HG02642 (cell line): ENCODE data around the gene B3GNT8.
"Not testable (repeated sequence)": the region's sequence is repeated elsewhere in the genome, so short reads cannot be mapped to it uniquely, and the experiment has no call there.

Experiments used
- ATAC-seq: cut with Tn5 transposase; IDR thresholded peaks from one replicate; pipeline ENCODE4 v1.9.1; 2021; ENCODE audit warnings: mild to moderate bottlenecking; ENCODE audit not compliant: unreplicated experiment, poor library complexity

Gene B3GNT8, protein sequence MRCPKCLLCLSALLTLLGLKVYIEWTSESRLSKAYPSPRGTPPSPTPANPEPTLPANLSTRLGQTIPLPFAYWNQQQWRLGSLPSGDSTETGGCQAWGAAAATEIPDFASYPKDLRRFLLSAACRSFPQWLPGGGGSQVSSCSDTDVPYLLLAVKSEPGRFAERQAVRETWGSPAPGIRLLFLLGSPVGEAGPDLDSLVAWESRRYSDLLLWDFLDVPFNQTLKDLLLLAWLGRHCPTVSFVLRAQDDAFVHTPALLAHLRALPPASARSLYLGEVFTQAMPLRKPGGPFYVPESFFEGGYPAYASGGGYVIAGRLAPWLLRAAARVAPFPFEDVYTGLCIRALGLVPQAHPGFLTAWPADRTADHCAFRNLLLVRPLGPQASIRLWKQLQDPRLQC

DNA sequence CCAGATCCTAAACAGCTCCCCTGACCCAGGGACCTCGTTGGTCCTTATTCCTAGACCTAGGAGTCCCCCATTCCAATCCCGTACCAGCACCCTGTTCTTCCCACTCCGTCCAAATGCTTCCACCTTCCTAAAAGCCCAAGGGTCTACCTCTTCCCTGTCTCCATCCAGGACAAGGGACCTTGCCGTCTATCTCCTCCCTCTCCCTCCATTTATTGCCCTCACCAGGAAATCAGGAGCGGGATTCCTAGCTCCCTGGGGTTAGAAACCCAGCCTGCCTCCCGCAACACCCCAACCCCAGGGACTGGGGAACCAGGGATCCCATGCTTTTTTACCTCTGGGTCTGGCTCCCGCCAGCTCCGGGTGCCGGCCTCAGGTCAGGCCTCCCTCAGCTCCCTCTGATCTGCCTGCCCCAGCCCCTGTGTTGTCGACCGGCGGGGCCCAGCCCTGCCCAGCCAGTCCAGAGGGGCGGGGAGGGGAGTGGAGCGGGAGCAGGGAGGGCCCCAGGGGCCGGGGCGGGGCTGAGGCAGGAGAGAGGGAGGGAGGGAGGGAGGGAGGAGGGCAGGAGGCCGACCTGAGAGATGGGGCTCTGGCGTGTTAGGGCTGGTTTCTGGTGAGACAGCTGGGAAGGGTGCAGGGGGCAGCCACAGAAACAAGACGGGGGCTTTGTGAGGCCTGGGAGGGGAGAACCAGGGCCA, at the start of gene B3GNT8:
Gene B3GNT8, minus strand, starts transcription at position 423 of the 695 bp plus-strand sequence. CDS start 596 bp downstream, outside the sequence.
- ATAC-seq = no peak

DNA sequence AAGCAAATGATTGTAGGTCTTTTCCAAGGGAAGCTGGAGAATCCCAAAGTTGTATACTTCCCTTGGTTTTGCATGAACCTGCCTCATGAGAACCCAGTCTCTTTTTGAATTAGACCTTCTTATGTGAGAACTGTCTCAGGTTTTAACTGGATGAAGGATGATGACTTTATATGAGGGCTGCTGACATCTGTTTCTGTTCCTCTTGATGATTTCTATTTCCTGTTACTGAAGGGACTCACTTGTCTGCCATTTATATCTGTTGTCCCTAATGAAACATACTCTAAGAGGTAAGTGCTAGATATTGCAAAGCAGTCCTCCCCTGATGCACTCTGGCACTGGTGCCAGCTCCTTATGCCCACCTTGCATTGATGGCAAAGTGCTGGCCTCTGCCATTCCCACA, 49.4 kb upstream of the B3GNT8 start:
- no peak for ATAC-seq

GRCh38 chr19:41463257-41464256, 36.4 kb upstream of the B3GNT8 start:
- ATAC-seq = not testable (repeated sequence)

GRCh38 chr19:41462497-41462896, 35.3 kb upstream of the B3GNT8 start:
- no peak for ATAC-seq

- peak; percentile 63 for ATAC-seq
Measured at GRCh38 chr19:41457241-41457640, 30.1 kb upstream of the B3GNT8 start.

- no peak for ATAC-seq
Measured at GRCh38 chr19:41456342-41456918, 29.3 kb upstream of the B3GNT8 start.

DNA sequence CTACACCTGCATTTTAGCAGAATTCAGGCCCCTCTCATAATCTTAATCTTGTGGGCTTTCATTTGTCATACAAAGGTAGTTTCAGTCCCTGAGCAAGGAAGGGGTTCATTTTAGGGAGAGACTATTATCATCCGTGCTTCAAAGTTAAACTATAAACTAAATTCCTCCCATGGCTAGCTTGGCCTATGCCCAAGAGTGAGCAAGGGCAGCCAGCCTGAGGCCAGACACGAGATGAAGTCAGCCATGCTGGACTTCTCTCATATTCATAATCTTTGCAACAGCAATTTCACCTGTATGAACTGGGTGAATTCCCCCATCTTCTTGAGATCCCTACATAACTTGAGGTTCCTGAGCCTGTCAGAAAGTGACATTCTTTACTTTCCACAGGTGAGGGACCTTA, 28.8 kb upstream of the B3GNT8 start:
- ATAC-seq = no peak

GRCh38 chr19:41452584-41453275, 25.6 kb upstream of the B3GNT8 start:
- ATAC-seq = no peak

DNA sequence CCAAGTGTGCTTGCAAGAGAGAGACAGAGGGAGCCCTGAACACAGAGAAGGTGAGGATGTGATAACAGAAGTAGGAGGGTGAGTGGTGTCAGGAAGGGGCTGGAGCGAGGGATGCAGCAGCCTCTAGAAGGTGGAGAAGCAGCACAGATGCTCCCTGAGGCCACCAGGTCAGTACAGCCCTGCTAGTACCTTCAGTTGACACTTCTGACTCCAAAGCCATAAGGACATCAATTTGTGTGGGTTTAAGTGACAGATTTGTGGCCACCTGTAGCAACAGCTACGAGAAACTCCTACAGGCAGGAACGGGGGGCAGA, 22.6 kb upstream of the B3GNT8 start:
- ATAC-seq = no peak

DNA sequence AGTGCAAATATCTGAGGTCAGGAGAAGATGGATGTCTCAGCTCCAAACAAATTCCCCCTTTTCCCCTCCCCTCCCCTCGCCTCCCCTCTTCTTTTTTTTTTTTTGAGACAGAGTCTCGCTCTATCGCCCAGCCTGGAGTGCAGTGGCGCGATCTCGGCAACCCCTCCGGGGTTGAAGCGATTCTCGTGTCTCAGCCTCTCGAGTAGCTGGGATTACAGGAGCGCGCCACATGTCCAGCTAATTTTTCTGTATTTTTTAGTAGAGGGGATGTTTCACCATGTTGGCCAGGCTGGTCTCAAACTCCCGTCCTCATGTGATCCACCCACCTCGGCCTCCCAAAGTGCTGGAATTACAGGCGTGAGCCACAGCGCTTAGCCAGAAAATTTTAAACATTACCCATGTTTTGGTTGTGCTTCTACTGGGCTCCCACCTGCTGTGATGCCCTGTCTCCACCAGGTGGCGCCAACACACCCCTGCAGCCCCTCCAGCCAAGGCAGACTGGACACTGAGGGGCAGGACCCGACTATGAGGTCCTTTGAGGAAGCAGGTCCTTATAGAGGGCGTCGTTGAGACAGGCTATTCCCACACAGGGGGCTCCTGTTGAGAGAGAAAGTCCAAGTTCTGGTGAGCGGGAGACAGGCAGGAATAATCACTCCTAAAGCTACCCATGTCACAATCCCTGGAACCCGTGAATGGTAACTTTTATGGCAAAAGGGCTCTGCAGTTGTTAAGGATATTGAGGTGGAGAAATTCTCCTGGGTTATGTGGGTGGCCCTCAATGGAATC, 22.1 kb upstream of the B3GNT8 start:
- ATAC-seq = no peak

- no peak for ATAC-seq
Measured at GRCh38 chr19:41447732-41448332, 20.7 kb upstream of the B3GNT8 start.

DNA sequence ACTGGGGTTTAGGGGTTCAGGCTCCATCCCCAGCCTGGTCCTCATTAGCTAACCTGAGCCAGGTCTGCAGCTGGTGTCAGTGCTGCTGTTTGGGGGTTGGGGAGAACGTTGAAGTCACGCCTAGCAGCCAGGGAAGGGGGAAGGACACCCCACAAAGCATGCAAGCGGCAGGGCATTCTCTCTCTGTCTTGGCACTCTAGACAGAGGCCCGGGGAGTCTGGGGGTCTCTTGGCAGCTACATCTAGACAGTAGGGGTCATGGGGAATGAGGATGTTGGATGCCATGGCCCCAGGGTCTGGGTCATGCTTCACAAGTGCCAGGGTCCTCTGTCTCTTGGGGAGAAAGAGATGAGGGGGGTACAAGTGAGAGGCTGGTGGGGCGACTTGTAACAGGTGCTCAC, 18.4 kb upstream of the B3GNT8 start:
- no peak for ATAC-seq

DNA sequence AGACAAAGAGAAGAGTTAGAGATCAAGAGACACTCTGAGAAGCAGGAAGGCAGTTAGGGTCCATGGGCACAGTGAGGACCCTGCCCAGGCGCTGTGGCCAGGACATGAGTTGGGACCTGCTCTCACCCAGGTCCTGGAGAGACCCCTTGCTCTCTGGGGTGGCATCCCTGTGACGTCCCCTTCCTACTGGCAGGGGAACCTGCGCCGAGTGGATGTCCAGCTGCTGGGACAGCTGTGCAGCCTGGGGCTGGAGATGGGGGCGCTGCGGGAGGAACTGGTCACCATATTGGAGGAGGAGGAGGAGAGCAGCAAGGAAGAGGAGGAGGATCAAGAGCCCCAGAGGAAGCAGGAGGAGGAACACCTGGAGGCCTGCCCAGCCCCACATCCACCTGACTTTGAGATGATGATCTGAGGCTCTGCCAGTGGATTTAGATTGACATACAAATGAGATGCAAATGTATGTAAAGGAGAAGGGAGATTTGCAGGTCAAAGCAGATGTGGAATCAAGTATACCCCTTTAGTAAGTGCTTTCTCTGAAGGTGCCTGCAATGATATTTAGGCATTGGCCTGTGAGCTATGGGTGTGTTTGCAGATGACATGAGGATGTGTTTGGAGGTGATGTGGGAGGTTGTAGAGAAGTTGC, 16.8 kb upstream of the B3GNT8 start:
- ATAC-seq = no peak

DNA sequence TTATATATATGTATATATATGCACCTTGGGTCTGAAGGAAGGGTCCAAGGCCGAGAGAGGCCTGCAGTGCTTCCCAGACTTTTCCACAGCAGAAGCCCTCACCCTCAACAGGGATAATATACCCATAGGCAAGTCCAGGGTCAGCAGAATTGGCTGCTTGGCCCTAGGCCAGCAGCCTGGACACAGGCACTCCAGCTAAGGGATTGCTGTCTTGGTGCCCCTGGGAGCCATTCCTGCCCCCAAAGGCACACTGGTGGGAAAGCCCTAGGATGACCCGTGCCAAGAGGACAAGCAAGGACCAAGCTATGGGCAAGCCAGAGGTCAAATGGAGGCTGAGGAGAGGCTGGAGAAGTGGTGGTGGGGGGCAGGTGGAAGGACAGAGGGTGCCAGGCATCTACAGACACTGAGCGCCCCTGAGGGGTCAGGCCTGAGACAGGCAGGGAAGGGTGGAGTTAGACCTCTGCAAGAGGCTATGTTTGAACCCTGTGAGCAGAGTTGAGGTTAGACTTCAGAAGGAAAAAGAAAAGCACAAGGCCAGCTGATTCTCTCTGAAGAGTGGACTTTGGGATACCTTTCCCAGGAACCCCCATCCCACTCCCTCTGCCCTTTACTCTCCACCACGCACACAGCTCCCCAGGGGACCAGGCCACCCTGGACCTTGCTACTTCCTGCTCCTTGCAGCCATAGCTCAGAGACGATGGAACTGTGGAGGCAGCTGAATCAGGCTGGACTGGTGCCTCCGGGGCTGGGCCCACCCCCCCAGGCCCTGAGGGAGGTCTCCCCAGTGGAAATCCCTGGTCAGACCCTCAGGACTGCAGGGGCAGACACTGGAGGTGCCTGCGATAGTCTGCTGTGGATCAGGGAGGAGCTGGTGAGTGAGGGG, 15.5 kb upstream of the B3GNT8 start, which contains the start of gene ERICH4:
Gene ERICH4, plus strand, starts transcription at position 684 of the 883 bp plus-strand sequence. Its CDS starts 14 bp downstream, at position 698.
- ATAC-seq = no peak

- ATAC-seq = no peak
Measured at GRCh38 chr19:41441321-41441945, 14.3 kb upstream of the B3GNT8 start.

GRCh38 chr19:41439441-41440222, 12.5 kb upstream of the B3GNT8 start, which contains the start of gene DMAC2:
DMAC2 (minus strand) TSS chr19:41439912; CDS start chr19:41439899, 13 bp downstream.
- peak; percentile 87 for ATAC-seq
